ENCODE data around the gene GEN1.

Gene GEN1

DNA sequence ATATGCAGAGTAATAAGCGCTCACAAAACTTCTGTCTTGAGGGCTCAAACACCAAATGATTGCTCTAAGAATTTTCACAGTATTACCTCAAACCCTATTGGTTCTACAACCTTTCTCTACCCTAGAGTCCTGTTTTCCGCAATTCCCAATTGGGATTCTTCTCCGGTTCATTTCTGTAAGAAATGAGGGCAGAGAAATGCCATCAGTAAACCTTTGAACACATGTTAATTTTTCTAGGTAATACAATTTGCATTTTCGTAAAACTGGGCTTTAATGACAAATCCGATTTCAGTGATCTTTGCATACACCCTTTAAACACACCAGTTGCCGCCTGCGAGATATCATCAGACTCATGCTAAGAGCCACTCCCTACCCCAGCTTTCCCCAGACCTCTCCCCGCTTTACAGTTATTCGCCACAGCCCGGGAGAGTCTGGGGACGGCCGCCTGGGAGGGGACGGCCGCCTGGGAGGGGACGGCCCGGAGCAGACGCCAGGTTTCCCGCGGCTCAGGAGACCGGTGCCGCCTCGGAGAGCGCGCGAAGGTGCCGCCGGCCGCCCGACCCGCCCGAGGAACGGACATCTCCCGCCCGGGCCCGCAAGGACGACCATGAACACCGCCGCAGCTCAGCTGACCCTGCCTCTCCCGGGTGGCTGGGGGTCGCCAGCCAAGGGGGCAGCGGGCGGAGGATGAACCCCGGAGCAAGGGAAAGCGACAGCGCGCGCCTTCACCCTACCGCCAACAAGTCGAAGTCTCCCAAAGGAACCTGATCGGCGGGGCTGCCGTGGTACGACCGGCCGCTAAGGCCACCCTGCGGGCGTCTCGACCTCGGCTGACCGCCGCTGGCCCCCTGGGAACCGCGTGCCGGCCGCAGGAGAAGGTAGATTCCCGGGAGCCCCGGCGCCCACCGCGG, 791 bp upstream of the GEN1 start:
- peak overlapping the region; percentile 84 for H3K4me3 ChIP-seq (replicated peaks; ENCODE audit: low read depth, low read length)
- TF ChIP-seq, protein P1, sequence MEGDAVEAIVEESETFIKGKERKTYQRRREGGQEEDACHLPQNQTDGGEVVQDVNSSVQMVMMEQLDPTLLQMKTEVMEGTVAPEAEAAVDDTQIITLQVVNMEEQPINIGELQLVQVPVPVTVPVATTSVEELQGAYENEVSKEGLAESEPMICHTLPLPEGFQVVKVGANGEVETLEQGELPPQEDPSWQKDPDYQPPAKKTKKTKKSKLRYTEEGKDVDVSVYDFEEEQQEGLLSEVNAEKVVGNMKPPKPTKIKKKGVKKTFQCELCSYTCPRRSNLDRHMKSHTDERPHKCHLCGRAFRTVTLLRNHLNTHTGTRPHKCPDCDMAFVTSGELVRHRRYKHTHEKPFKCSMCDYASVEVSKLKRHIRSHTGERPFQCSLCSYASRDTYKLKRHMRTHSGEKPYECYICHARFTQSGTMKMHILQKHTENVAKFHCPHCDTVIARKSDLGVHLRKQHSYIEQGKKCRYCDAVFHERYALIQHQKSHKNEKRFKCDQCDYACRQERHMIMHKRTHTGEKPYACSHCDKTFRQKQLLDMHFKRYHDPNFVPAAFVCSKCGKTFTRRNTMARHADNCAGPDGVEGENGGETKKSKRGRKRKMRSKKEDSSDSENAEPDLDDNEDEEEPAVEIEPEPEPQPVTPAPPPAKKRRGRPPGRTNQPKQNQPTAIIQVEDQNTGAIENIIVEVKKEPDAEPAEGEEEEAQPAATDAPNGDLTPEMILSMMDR (IDR thresholded peaks at IDR 0.05; ENCODE audit: low read length, missing control alignments): no peak
- peak; percentile 25 for DNase-seq (ENCODE audit: low read depth)

DNA sequence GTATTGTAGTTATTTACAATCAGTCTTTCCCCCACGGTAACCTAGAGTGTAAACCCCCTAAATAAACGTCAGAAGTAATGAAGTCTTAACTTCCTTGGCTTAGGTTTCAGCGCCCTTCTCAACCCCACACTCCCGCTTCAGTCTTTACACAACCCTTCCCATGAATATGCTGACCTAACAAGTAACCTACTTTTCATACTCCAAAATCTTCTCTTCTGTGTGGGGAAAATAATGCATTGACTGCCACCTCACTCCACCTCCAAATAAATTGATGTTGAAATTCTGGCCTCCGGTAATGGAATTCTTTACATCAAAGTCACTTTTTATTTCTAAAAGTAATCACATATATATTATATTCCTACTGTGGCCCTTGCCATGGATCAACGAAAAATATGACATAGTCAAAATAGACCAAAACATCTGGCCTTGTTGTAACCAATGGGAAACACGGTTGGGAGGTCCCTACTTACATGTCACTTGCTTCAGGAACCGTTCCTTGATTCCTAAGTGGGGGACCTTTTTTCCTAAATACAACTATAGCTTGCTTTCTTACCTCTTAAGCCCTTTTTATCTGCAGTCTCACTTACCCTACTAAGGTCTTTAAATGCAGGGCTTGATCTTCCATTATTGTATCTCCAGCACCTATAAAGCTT, 961 bp downstream of the GEN1 start:
- H3K4me3 ChIP-seq (replicated peaks; ENCODE audit: low read depth, low read length): peak overlapping the region; percentile 84
- DNase-seq (ENCODE audit: low read depth): peak; percentile 26
- TF ChIP-seq, protein P1 (IDR thresholded peaks at IDR 0.05; ENCODE audit: low read length, missing control alignments): no peak

DNA sequence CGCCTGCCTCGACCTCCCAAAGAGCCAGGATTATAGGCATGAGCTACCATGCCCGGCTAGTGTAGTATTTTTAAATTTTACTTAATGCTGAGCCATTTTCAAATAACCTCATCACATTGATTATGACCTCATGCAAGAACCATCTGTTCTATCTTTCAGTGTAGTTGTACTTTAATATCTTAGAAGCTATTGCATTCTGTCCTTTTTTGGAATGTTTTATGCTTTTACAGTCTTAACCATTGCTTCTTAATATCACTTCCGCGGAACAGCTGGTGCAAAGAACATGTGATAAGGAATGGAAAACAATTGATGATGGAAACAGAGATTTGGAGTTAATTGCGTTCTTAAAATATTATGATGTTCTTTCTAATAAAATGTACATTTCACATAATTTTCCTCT, 2.7 kb downstream of the GEN1 start:
- peak; percentile 61 for DNase-seq (ENCODE audit: low read depth)
- TF ChIP-seq, protein P1 (IDR thresholded peaks at IDR 0.05; ENCODE audit: low read length, missing control alignments): no peak
- peak overlapping the region; percentile 17 for H3K4me3 ChIP-seq (replicated peaks; ENCODE audit: low read depth, low read length)

DNA sequence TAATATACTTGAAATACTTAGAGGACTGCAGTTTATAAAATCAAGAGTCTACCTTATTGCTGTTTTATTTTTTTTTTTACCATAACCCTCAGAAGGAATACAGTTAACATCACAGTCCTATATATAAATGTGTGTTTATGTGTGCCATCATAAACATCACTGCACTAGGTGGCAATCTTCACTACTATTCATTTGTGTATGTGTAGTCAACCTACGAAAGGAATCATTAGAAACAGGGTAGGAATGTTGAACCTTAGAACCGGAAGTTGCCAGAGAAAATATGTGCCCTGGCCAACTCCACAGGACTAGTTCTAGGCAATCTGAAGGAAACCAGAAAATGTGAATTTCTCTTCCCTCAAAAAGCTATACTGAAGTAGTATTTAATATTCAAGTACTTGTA, 3.4 kb downstream of the GEN1 start:
- peak overlapping the region; percentile 27 for H3K4me3 ChIP-seq (replicated peaks; ENCODE audit: low read depth, low read length)
- DNase-seq (ENCODE audit: low read depth): peak; percentile 83
- TF ChIP-seq, protein P1 (IDR thresholded peaks at IDR 0.05; ENCODE audit: low read length, missing control alignments): no peak

DNA sequence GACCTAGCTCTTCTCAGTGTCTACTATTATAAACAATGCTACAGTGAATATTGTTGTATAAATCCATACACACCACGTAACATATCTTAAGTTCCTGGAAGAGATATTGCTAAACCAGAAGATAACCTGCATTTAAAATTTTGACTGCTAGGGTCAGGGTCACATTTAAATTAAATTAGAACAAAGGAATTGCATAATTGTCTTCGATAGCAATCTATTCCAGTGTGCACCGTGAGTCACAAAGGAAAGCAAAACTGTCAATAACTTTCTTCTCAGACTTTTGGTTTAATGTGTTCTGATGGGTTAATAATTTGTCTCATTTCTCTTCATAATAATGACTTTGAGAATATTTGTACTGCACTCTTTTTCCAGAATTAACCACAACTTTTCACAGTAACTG, 4.2 kb downstream of the GEN1 start:
- no peak for DNase-seq (ENCODE audit: low read depth)
- TF ChIP-seq, protein P1 (IDR thresholded peaks at IDR 0.05; ENCODE audit: low read length, missing control alignments): no peak
- peak overlapping the region; percentile 27 for H3K4me3 ChIP-seq (replicated peaks; ENCODE audit: low read depth, low read length)

DNA sequence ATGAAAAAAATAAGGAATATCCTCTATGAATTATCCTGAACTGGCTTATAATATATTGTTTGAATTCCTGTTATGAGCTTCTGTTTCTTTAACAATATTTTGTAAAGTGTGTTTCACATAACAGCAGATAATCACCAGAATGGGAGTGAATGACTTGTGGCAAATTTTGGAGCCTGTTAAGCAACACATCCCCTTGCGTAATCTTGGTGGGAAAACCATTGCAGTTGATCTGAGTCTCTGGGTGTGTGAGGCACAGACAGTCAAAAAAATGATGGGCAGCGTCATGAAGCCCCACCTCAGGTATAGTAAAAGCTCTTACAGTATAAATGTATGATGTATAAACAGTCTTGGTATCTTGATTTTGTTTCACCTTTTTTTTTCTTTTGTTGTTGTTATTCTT, 5.9 kb downstream of the GEN1 start:
- TF ChIP-seq, protein P1 (IDR thresholded peaks at IDR 0.05; ENCODE audit: low read length, missing control alignments): no peak
- DNase-seq (ENCODE audit: low read depth): peak; percentile 75
- no peak overlapping the region for H3K4me3 ChIP-seq (replicated peaks; ENCODE audit: low read depth, low read length)

Measured in fibroblast of pulmonary artery (primary cell).